Activated CD4-positive, alpha-beta T cell treated with anti-CD3 and anti-CD28 coated beads for 36 hours (primary cell): Measurements from ENCODE around the gene PYGB. TPM values are rescaled to one million over a fixed set of nuclear protein-coding genes. Genes with fewer than 3 reads are reported as not detected.
A peak's percentile ranks its signal among the peaks of the same experiment; 100 is the strongest.

Source experiments
- ATAC-seq: fragments of 200-7000 bp; cut with Tn5 transposase; one replicate; pipeline ENCODE4 v1.10.0; 2021; ENCODE audit warnings: mild to moderate bottlenecking, moderate library complexity
- CTCF ChIA-PET: fragments of 350-600 bp; sonication (Branson Sonifier 250); formaldehyde crosslinking; loops from one replicate; lab custom pipeline; 2021; ENCODE audit warnings: antibody characterized with exemption; lab: Charles Lee
- POLR2A ChIA-PET: fragments of 350-600 bp; sonication (Branson Sonifier 250); formaldehyde crosslinking; loops from one replicate; lab custom pipeline; 2021; ENCODE audit warnings: antibody characterized with exemption, inconsistent platforms; lab: Charles Lee
- DNase-seq: peaks from one replicate; pipeline ENCODE4 v3.0.0-alpha.2; 2020
- H3K27ac Mint-ChIP-seq: one replicate; pipeline ENCODE4 v1.8.0; 2021; ENCODE audit warnings: mixed read lengths
- H3K27me3 Mint-ChIP-seq: one replicate; pipeline ENCODE4 v1.8.0; 2021; ENCODE audit warnings: mixed read lengths
- H3K36me3 Mint-ChIP-seq: one replicate; pipeline ENCODE4 v1.8.0; 2021; ENCODE audit warnings: low read depth, mixed read lengths
- H3K4me1 Mint-ChIP-seq: one replicate; pipeline ENCODE4 v1.8.0; 2021; ENCODE audit warnings: mixed read lengths
- H3K4me3 Mint-ChIP-seq: one replicate; pipeline ENCODE4 v1.8.0; 2021; ENCODE audit warnings: mild to moderate bottlenecking, moderate library complexity, mixed read lengths
- H3K9me3 Mint-ChIP-seq: one replicate; pipeline ENCODE4 v1.8.0; 2021; ENCODE audit warnings: low read depth, mixed read lengths
- intact Hi-C, 2 experiments: fragments of 100-400 bp; cut with DNase I in 1 of 2; cut with micrococcal nuclease in 1 of 2; formaldehyde crosslinking; loops; one replicate each; pipeline versions ENCODE4 v1.14.2 to v1.15.1; 2022 to 2024; cut with DNase I, micrococcal nuclease
- total RNA-seq, 2 experiments: library from RNA; stranded (reverse); gene quantifications; one replicate each; pipeline ENCODE4 v1.2.3, GENCODE V29; 2021

The PYGB gene
- total RNA-seq, 2 experiments from 2014 or later, result 18.0 to 21.1 TPM

DNA sequence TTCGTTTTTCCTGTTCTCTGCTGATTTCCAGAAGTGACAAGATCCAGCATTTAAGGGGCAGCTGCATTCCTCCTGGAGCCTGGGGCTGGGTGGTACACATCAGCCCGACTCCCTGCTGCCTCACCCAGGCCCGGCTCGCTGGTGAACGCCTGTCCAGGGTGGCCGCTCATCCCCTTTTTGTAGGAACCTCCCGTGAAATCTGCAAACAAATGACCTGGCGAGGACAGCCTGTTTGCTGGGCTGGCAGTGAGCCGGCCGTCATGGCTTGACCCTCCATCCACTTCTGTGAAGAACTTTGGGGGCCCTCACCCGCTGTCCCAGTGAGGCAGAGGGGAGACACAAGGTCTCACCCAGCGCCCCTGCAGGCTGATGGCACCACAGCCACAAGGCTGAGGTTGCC, 39.0 kb downstream of the PYGB start:
- ChIA-PET POLR2A (no interaction called here), CTCF (no interaction called here)
- Mint-ChIP-seq H3K27me3 (no peaks in the 10 kb centered on the region), H3K9me3 (no peaks in the 10 kb centered on the region), H3K36me3 (peaks cover 20% of the 10 kb centered on the region), H3K4me1 (no peaks in the 10 kb centered on the region), H3K27ac (no peak overlapping the region), H3K4me3 (no peak overlapping the region)
- ATAC-seq (no peak), DNase-seq (peak; percentile 1)
- intact Hi-C loops, result no loop called here

DNA sequence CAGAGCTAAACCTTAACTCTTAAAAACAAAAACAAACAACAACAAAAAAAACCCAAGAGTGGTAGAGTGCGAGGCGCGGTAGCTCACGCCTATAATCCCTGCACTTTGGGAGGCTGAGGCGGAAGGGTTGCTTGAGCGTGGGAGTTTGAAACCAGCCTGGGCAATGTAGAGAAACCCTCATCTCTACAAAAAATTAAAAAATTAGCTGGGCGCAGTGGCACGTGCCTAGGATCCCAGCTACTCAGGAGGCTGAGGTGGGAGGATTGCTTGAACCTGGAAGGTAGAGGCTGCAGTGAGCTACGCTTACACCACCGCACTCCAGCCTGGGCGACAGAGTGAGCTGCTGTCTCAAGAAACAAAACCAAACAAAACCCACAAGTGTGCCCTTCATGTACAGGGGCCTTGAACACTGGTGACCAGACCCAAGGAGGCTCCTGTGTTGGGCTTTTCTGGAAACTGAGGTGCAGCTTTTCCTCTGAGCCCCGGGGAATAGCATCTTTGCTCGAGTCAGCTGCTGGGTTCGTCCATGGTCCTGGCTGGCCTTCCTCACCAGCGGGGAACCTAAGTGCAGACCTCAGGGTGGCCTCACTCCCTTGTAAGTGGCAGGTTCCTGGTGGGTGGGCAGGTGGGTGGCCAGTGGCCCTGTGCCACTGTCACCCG, 39.9 kb downstream of the PYGB start:
- H3K4me3 Mint-ChIP-seq, result no peak overlapping the region
- no peaks in the 10 kb centered on the region for H3K9me3 Mint-ChIP-seq
- intact Hi-C loops, result no loop called here
- H3K27ac Mint-ChIP-seq, result no peak overlapping the region
- CTCF ChIA-PET, result no interaction called here
- ATAC-seq (no peak), DNase-seq (peak; percentile 2)
- H3K4me1 Mint-ChIP-seq, result no peaks in the 10 kb centered on the region
- H3K27me3 Mint-ChIP-seq, result no peaks in the 10 kb centered on the region
- POLR2A ChIA-PET, result interaction anchor here (0.6 kb wide), 2 partner anchors 141 to 226 kb away, joined by 3 to 4 read pairs; no protein-coding TSS in a partner anchor
- peaks cover 15% of the 10 kb centered on the region for H3K36me3 Mint-ChIP-seq

DNA sequence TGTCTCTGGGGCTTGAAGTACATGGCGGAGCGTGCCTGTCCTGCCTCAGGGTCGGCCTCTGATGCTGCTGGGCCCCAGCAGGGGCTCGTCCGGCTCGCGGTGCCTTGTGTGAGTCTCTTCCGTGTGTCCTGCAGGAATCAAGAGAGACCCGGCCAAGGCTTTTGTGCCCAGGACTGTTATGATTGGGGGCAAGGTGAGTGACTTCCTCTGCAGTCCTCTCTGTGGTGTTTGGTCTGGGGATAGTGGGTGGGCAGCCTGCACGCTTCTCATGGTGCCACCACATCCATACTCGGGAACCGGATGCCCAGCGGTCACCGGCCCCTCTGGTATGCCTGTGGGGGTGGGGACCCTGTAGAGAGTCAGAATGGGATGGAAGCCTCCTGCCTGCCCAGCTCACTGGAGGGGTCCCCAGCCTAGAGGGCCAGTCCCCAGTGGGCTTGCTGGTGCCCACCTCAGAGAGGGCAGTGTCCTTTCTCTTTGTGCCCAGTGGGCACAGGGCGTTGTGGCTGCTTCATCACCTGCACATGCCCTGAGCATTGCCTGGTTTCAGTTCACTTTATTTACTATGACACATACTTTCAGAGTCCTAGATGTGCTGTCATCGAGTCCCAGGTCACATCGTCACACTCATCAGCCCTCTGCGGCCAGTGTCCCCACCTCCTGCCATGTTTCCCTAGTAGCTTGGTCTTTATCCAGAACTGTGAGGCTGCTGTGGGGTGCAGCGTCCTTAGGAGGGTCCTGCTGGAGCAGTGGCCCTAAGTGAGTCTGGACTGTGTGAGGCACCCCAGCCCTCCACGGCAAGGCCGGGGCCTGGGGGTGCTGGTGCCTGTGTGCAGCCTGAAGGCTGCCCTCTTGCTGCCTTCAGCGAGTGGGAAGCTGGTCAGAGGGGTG, 40.7 kb downstream of the PYGB start:
- DNase-seq, result peak; percentile 9
- Mint-ChIP-seq H3K36me3 (peaks cover 15% of the 10 kb centered on the region), H3K4me3 (no peak overlapping the region), H3K4me1 (no peaks in the 10 kb centered on the region), H3K27ac (no peak overlapping the region), H3K9me3 (no peaks in the 10 kb centered on the region), H3K27me3 (no peaks in the 10 kb centered on the region)
- POLR2A ChIA-PET, result no interaction called here
- peak; percentile 80 for ATAC-seq
- CTCF ChIA-PET, result no interaction called here
- intact Hi-C loops, result no loop called here

DNA sequence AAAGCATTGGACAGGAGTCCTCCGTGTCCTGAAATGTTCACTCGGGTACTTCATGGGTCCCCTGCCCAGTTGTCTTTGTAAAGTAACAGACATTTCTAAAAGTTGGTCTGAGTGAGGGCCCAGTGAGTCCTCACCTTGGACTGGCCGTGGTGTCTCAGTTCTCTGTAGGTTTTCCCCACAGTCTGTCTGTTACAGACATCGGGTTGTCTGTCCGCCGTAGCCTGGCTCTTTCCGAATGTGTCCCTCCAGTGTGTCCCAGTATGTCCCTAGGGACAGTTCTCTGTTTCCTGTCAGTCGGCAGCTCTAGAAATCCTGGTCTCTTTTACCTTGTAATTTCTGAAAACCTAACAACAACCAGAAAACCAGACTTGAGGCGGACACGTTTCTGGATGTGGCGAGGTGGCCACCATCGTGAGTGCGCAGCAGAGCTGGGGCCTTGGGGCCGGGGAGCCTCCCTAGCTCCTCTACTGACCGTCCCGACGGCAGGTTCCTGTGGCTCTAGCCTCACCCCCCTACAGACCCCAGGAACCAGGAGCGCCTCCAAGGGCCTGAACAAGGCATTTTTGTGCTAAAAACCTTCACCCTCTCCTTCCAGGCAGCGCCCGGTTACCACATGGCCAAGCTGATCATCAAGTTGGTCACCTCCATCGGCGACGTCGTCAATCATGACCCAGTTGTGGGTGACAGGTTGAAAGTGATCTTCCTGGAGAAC, 42.2 kb downstream of the PYGB start:
- ChIA-PET CTCF (interaction anchor here (0.6 to 0.7 kb wide), 2 partner anchors 53 to 62 kb away, joined by 3 read pairs; no protein-coding TSS in a partner anchor), POLR2A (interaction anchor here (0.6 kb wide), 1 partner anchor 29 kb away, joined by 3 read pairs; no protein-coding TSS in a partner anchor)

DNA sequence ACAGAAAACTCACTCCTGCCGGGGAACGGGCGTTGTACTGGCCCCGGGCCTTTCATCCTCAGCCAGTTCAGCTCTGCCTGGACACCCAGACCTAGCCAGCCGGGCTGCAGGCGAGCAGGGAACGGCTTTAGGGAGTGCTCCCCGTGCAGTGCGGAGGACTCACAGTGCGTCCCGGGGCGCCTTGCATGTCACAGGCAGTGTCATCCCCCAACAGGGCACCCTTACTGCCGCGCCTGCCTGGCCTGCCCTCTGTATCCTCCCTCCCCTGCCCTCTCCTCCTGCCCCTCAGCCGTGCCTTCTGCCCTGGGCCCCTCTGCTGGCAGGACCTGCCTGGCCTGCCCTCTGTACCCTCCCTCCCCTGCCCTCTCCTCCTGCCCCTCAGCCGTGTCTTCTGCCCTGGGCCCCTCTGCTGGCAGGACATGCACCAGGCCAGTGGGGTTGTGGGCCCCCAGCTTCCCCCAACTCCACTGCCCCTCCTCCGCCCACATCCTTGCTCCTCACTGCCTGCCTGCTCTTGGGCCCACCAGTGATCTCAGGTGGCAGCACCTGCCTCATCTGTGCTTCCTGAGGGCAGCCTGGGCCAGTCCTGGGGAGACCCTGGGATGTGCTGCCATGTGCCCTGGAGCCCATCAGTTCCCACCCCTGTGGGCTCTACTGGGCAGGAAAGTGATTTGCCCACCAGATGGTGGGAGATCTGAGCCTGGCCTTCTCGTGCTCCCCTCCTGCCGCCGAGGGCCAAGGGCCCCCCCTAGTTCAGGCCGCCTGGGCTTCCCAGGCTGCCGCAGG, 43.0 kb downstream of the PYGB start:
- intact Hi-C loops, result no loop called here
- no peak overlapping the region for H3K27ac Mint-ChIP-seq
- POLR2A ChIA-PET, result no interaction called here
- no peaks in the 10 kb centered on the region for H3K4me1 Mint-ChIP-seq
- CTCF ChIA-PET, result interaction anchor here (0.7 kb wide), 1 partner anchor 61 kb away, joined by 3 read pairs; no protein-coding TSS in a partner anchor
- no peak for DNase-seq
- peaks cover 12% of the 10 kb centered on the region for H3K36me3 Mint-ChIP-seq
- no peak for ATAC-seq
- H3K27me3 Mint-ChIP-seq, result no peaks in the 10 kb centered on the region
- H3K9me3 Mint-ChIP-seq, result no peaks in the 10 kb centered on the region
- no peak overlapping the region for H3K4me3 Mint-ChIP-seq

More for the DNA sequence above, 42.2 kb downstream of the PYGB start:
- DNase-seq (no peak), ATAC-seq (no peak)
- intact Hi-C loops, result no loop called here
- no peaks in the 10 kb centered on the region for H3K4me1 Mint-ChIP-seq
- peak overlapping the region; percentile 23 for H3K27ac Mint-ChIP-seq
- H3K27me3 Mint-ChIP-seq, result no peaks in the 10 kb centered on the region
- H3K36me3 Mint-ChIP-seq, result peaks cover 16% of the 10 kb centered on the region
- H3K9me3 Mint-ChIP-seq, result no peaks in the 10 kb centered on the region
- no peak overlapping the region for H3K4me3 Mint-ChIP-seq

DNA sequence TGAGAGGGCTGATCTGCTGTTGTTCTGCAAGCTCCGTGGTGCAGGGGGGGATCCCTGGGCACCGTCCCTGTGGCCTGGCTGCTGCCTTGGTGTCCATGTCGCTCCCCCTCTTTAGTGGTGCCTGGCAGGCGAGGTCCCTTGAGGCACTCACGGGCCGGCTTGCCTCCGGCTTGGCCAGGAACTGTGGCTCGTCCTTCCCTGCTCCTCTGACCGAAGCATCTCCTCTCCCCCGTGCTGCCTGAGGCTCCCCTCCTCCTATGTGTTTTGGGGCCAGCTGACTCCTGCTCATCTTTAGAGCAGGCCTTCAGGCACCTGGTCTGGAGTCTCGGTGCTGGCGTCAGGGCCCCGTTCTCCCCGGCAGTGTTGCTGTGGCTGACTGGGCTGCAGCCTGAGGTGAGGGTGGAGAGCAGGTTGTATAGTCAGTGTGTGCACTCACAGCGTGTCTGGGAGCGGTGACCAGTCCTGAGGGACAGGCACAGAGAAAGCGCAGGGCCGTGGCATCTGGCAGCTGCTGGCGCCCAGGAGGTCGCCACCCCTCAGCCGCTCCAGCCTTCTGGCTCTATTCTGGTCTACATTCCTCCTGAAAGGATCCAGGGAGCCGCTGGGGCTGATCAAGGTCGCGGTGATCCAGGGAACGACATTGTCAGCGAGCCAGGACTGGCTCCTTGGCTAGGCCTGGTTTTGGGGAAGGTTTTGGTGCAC, 43.7 kb downstream of the PYGB start:
- Mint-ChIP-seq H3K27me3 (no peaks in the 10 kb centered on the region), H3K36me3 (peaks cover 16% of the 10 kb centered on the region), H3K4me1 (no peaks in the 10 kb centered on the region), H3K4me3 (no peak overlapping the region), H3K9me3 (no peaks in the 10 kb centered on the region), H3K27ac (no peak overlapping the region)
- ChIA-PET CTCF (interaction anchor here (0.6 kb wide), 1 partner anchor 544 kb away, joined by 4 read pairs; no protein-coding TSS in a partner anchor), POLR2A (no interaction called here)
- no peak for ATAC-seq
- DNase-seq, result no peak
- intact Hi-C loops, result no loop called here

DNA sequence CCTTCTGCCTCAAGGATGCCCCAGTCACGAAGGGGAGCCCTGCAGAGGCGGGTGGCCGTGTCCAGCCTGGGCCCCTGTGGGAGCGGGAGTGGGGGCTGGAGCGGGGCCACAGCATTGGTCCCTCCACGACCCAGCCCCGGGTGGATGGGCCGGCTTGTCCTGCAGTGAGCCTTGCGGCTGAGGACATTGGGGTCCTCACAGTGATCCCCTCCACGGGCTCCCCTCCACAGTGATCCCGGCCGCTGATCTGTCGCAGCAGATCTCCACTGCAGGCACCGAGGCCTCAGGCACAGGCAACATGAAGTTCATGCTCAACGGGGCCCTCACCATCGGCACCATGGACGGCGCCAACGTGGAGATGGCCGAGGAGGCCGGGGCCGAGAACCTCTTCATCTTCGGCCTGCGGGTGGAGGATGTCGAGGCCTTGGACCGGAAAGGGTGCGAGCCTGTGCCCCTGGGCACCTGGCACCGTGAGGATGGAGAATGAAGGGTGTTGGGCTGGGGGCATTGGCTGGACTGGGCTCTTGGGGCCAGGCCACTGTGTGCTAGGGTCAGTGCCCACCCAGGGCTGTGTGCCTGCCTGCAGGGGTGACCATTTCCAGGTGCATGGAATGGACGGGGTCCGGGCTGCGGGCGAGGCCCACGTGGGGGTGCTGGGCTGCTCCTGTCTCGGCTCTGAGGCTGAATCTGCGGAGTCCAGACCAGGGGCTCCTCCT, 44.4 kb downstream of the PYGB start:
- H3K4me1 Mint-ChIP-seq, result no peaks in the 10 kb centered on the region
- ChIA-PET POLR2A (no interaction called here), CTCF (interaction anchor here (1.1 kb wide), 1 partner anchor 29 kb away, joined by 4 read pairs; no protein-coding TSS in a partner anchor)
- H3K36me3 Mint-ChIP-seq, result peaks cover 12% of the 10 kb centered on the region
- H3K27me3 Mint-ChIP-seq, result no peaks in the 10 kb centered on the region
- H3K4me3 Mint-ChIP-seq, result no peak overlapping the region
- no peak for DNase-seq
- no peak overlapping the region for H3K27ac Mint-ChIP-seq
- H3K9me3 Mint-ChIP-seq, result no peaks in the 10 kb centered on the region
- intact Hi-C loops, result no loop called here
- no peak for ATAC-seq

DNA sequence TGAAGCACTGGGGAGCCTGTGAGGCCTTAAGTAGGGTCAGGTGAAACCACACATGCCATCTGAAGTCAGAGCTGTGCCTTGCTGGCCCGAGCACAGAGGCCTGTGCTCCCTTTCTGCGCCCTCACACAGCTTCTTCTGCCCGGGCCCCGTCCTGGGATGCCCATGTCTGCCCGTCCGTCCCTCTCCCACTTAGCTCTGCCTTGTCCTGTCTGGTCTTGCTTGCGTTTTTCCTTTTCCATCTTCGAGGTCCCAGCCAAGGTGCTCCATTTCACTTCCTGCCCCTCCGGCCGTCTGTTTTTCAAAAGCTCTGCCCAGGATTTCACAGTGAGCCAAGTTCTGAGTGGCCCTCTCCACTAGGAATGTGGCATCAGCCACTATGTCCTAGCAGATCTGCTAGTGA, 45.6 kb downstream of the PYGB start:
- Mint-ChIP-seq H3K36me3 (peaks cover 12% of the 10 kb centered on the region), H3K9me3 (no peaks in the 10 kb centered on the region), H3K27me3 (no peaks in the 10 kb centered on the region), H3K4me1 (no peaks in the 10 kb centered on the region), H3K4me3 (no peak overlapping the region), H3K27ac (no peak overlapping the region)
- intact Hi-C loops, result no loop called here
- ATAC-seq (no peak), DNase-seq (no peak)
- CTCF ChIA-PET, result interaction anchor here (0.6 to 3.6 kb wide), 8 partner anchors 20 to 1375 kb away, joined by 3 to 34 read pairs (median 4); no protein-coding TSS in a partner anchor
- POLR2A ChIA-PET, result no interaction called here

DNA sequence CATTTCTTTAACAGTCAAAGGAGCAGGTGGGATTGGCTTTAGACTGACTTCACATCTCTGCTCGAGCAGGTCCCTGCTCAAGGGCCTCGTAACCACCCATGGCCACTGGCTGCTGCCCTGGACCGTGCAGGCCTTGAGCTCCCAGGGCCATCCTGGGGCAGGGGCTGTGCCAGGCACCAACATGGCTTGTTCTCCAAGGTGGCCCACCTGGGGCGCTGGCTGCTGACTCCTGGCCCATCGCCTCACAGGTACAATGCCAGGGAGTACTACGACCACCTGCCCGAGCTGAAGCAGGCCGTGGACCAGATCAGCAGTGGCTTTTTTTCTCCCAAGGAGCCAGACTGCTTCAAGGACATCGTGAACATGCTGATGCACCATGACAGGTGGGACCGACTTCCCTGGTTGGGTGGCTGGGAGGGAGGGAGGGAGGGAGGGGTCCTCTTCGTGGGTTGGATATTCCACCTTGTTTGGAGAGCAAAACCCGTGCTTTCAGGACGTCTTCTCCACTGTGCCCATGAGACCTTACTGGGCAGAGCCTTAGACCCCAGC, 46.1 kb downstream of the PYGB start:
- H3K27ac Mint-ChIP-seq, result no peak overlapping the region
- DNase-seq, result no peak
- CTCF ChIA-PET, result interaction anchor here (0.6 to 3.6 kb wide), 7 partner anchors 21 to 171 kb away, joined by 3 to 34 read pairs (median 3); no protein-coding TSS in a partner anchor

More for the DNA sequence above, 46.1 kb downstream of the PYGB start:
- Mint-ChIP-seq H3K4me1 (no peaks in the 10 kb centered on the region), H3K27me3 (no peaks in the 10 kb centered on the region), H3K4me3 (no peak overlapping the region), H3K36me3 (peaks cover 11% of the 10 kb centered on the region), H3K9me3 (no peaks in the 10 kb centered on the region)
- POLR2A ChIA-PET, result no interaction called here
- no peak for ATAC-seq
- intact Hi-C loops, result loop anchor here (1.0 to 2.0 kb wide), 3 partner anchors 97 to 105 kb away; partner anchors contain the start of gene ABHD12 (in 1 of the 2)
